ENCODE data around the gene FAM83F.

GRCh38 chr22:39997939-39998726 is 3.4 kb downstream of the FAM83F start:
- TF ChIP-seq CTCF (conservative IDR thresholded peaks at IDR 0.05 in 1 of 2, IDR thresholded peaks at IDR 0.05 in 1 of 2; ENCODE audit: extremely low read depth in 1 of 2, insufficient read depth in 1 of 2, low read depth in 1 of 2, low read length in 2 of 2), result no peak
- TF ChIP-seq EZH2 (IDR thresholded peaks at IDR 0.05; ENCODE audit: borderline replicate concordance, low read length), result no peak
